MCF 10A (cell line): ENCODE measurements around the gene TUT4. TPM values are rescaled to one million over a fixed set of nuclear protein-coding genes. Genes with fewer than 3 reads are reported as not detected.

ENCODE experiments used
- BruUV-seq: library from RNA; stranded (reverse); fragments of 400-500 nt; replicated peaks from 2 replicates; lab custom pipeline; 2021; lab: Mats Ljungman, UMichigan
- CTCF ChIA-PET: fragments of 300-600 bp; sonication (Branson Sonifier 250); formaldehyde crosslinking; extraction: SDS; loops from one replicate; lab custom pipeline; 2021; ENCODE audit warnings: antibody characterized with exemption, inconsistent platforms; lab: Yijun Ruan, JAX
- POLR2A ChIA-PET: fragments of 300-600, 350-650 bp; sonication (Branson Sonifier 250); formaldehyde crosslinking; extraction: SDS; loops from one replicate; lab custom pipeline; 2020; ENCODE audit warnings: antibody characterized with exemption, inconsistent platforms; lab: Yijun Ruan, JAX
- DNase-seq: peaks from one replicate; pipeline ENCODE4 v3.0.0-alpha.2; 2018; ENCODE audit not compliant: unreplicated experiment
- H3K27ac Mint-ChIP-seq: one replicate; pipeline ENCODE4 v1.8.0; 2022; ENCODE audit warnings: mild to moderate bottlenecking, low read depth, mixed read lengths; ENCODE audit not compliant: unreplicated experiment
- H3K27me3 Mint-ChIP-seq: one replicate; pipeline ENCODE4 v1.8.0; 2022; ENCODE audit warnings: mixed read lengths; ENCODE audit not compliant: insufficient read depth, unreplicated experiment
- H3K36me3 Mint-ChIP-seq: one replicate; pipeline ENCODE4 v1.8.0; 2022; ENCODE audit warnings: mild to moderate bottlenecking, moderate library complexity, mixed read lengths; ENCODE audit not compliant: insufficient read depth, unreplicated experiment
- H3K4me1 Mint-ChIP-seq: one replicate; pipeline ENCODE4 v1.8.0; 2022; ENCODE audit warnings: mixed read lengths; ENCODE audit not compliant: insufficient read depth, unreplicated experiment
- H3K4me3 Mint-ChIP-seq: one replicate; pipeline ENCODE4 v1.8.0; 2022; ENCODE audit warnings: mild to moderate bottlenecking, moderate library complexity, mixed read lengths; ENCODE audit not compliant: unreplicated experiment
- H3K9me3 Mint-ChIP-seq: one replicate; pipeline ENCODE4 v1.8.0; 2022; ENCODE audit warnings: mixed read lengths; ENCODE audit not compliant: unreplicated experiment
- intact Hi-C: fragments of 100-400 bp; cut with micrococcal nuclease; formaldehyde crosslinking; loops from 2 replicates; pipeline ENCODE4 v1.14.1; 2022
- total RNA-seq: library from RNA; stranded (reverse); gene quantifications from 2 replicates; pipeline ENCODE4 v1.2.3, GENCODE V29; 2022
- TF ChIP-seq, protein P1 (sequence below): fragments of 200-600 bp; IDR thresholded peaks from one replicate; pipeline ENCODE4 v1.8.0; 2022; ENCODE audit warnings: antibody characterized with exemption, mild to moderate bottlenecking; ENCODE audit not compliant: unreplicated experiment

Gene TUT4
- total RNA-seq, 1 experiment from 2014 or later, result 90.7 TPM

DNA sequence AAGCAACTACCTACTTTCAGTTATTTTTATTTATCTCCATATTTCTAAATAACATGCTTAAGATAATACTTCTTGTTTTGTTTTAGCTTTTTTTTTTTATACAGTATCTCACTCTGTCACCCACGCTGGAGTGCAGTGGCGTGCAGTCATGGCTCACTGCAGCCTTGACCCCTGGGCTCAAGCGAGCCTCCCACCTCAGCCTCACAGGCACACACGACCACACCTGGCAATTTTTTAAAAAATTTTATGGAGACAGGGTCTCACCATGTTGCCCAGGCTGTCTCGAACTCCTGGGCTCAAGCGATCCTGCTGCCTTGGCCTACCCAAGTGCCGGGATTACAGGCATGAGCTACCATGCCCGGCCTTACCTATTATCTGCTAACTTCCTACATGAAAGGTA, 20.6 kb downstream of the TUT4 start:
- Mint-ChIP-seq H3K27ac (peak overlapping the region; percentile 59), H3K27me3 (no peaks in the 10 kb centered on the region), H3K4me1 (peaks cover 8% of the 10 kb centered on the region)

DNA sequence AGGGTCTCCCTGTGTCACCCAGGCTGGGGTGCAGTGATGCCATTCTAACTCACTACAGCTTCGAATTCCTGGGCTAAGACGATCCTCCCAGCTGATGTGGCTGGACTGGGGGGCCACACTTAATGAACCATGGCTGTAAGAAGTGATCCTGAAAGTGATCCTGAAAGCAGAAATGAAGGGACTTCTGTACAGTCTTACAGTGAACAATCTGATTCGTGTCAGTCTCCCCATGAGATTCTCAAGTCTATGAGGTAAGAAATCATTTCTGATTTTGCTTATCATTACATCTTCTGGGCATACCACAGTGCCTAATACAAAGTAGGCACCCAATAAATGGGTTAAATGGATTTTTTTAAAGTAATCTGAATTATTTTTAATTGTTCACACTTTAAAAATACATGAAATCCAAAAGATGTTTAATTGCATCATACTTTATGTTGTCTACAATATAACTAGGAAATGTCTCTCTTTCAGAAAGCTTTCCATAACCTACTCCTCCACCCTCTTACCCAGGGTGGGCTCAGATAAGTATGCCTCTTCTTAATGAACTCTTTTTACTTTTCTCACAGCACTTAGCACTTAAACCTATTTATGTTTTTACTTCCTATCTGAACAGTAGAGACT, 21.5 kb downstream of the TUT4 start:
- TF ChIP-seq, protein P1, sequence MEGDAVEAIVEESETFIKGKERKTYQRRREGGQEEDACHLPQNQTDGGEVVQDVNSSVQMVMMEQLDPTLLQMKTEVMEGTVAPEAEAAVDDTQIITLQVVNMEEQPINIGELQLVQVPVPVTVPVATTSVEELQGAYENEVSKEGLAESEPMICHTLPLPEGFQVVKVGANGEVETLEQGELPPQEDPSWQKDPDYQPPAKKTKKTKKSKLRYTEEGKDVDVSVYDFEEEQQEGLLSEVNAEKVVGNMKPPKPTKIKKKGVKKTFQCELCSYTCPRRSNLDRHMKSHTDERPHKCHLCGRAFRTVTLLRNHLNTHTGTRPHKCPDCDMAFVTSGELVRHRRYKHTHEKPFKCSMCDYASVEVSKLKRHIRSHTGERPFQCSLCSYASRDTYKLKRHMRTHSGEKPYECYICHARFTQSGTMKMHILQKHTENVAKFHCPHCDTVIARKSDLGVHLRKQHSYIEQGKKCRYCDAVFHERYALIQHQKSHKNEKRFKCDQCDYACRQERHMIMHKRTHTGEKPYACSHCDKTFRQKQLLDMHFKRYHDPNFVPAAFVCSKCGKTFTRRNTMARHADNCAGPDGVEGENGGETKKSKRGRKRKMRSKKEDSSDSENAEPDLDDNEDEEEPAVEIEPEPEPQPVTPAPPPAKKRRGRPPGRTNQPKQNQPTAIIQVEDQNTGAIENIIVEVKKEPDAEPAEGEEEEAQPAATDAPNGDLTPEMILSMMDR, result no peak
- H3K36me3 Mint-ChIP-seq, result peaks cover 67% of the 10 kb centered on the region
- ChIA-PET POLR2A (interaction anchor here (0.8 to 1.4 kb wide), 4 partner anchors 10 to 24 kb away, joined by 3 to 4 read pairs (median 4); no protein-coding TSS in a partner anchor), CTCF (interaction anchor here (0.5 to 1.3 kb wide), 5 partner anchors 9 to 404 kb away, joined by 3 to 5 read pairs (median 4); no protein-coding TSS in a partner anchor)
- intact Hi-C loops, result no loop called here
- H3K4me1 Mint-ChIP-seq, result peaks cover 8% of the 10 kb centered on the region
- H3K9me3 Mint-ChIP-seq, result peaks cover 9% of the 10 kb centered on the region
- no peak overlapping the region for H3K27ac Mint-ChIP-seq
- no peak for DNase-seq
- BruUV-seq, result no TSS peak
- no peak overlapping the region for H3K4me3 Mint-ChIP-seq
- H3K27me3 Mint-ChIP-seq, result no peaks in the 10 kb centered on the region

More for the DNA sequence above, 20.6 kb downstream of the TUT4 start:
- Mint-ChIP-seq H3K9me3 (peaks cover 9% of the 10 kb centered on the region), H3K4me3 (no peak overlapping the region), H3K36me3 (peaks cover 58% of the 10 kb centered on the region)
- no TSS peak for BruUV-seq
- intact Hi-C loops, result no loop called here
- ChIA-PET CTCF (interaction anchor here (0.7 to 1.3 kb wide), 2 partner anchors 10 to 109 kb away, joined by 3 to 4 read pairs; no protein-coding TSS in a partner anchor), POLR2A (interaction anchor here (0.8 to 1.4 kb wide), 2 partner anchors 10 to 17 kb away, joined by 3 read pairs; no protein-coding TSS in a partner anchor)
- no peak for DNase-seq
- TF ChIP-seq, protein P1, result no peak

DNA sequence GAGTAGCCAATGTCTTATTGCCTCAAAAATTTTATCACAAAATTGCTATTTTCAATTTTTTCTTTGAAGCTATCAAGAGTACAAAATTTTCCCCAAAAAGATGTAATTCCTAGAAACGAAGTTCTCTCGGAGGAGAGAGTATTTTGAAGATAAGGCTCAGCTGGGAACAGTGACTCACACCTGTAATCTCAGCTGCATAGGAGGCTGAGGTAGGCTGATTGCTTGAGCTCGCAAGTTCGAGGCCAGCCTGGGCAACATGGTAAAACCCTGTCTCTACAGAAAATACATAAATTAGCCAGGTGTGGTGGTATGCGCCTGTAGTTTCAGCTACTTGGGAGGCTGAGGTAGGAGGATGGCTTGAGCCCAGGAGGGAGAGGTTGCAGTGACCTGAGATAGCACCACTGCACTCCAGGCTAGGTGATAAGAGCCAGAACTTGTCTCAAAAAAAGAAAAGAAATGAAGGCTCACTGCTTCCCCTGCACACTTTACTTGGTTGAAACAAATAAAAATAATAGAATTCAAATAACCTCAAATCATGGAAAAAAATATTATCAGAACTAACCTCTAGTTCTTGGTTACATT, 22.2 kb downstream of the TUT4 start:
- no peak overlapping the region for H3K27ac Mint-ChIP-seq
- no peak overlapping the region for H3K4me3 Mint-ChIP-seq
- TF ChIP-seq, protein P1, result no peak
- no peak for DNase-seq
- no TSS peak for BruUV-seq
- intact Hi-C loops, result no loop called here
- H3K4me1 Mint-ChIP-seq, result peaks cover 8% of the 10 kb centered on the region
- H3K36me3 Mint-ChIP-seq, result peaks cover 70% of the 10 kb centered on the region
- ChIA-PET CTCF (interaction anchor here (0.5 to 0.7 kb wide), 3 partner anchors 21 to 158 kb away, joined by 3 to 9 read pairs (median 4); no protein-coding TSS in a partner anchor), POLR2A (interaction anchor here (0.8 to 1.1 kb wide), 3 partner anchors 10 to 23 kb away, joined by 3 to 4 read pairs (median 4); no protein-coding TSS in a partner anchor)
- H3K9me3 Mint-ChIP-seq, result peaks cover 9% of the 10 kb centered on the region
- no peaks in the 10 kb centered on the region for H3K27me3 Mint-ChIP-seq

DNA sequence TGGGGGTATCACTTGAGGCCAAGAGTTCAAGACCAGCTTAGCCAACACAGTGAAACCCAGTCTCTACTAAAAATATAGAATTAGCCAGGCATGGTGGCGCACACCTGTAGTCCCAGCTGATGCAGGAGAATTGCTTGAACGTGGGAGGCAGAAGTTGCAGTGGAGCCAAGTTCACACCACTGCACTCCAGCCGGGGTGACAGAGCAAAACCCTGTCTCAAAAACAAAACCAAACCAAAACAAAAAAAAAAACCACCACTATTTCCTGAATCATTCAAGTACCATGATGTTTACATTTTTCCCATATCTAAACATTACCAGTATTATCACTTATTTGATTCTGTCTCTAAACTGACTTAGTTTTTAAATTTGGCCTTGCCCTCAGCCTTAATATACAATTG, 29.5 kb downstream of the TUT4 start:
- peaks cover 86% of the 10 kb centered on the region for H3K36me3 Mint-ChIP-seq
- H3K4me3 Mint-ChIP-seq, result no peak overlapping the region
- CTCF ChIA-PET, result interaction anchor here (0.6 to 0.8 kb wide), 2 partner anchors 10 to 153 kb away, joined by 3 to 5 read pairs; no protein-coding TSS in a partner anchor
- no peak overlapping the region for H3K27ac Mint-ChIP-seq
- DNase-seq, result no peak
- POLR2A ChIA-PET, result interaction anchor here (0.7 to 1.7 kb wide), 4 partner anchors 10 to 35 kb away, joined by 3 to 6 read pairs (median 3); no protein-coding TSS in a partner anchor
- intact Hi-C loops, result no loop called here
- peaks cover 11% of the 10 kb centered on the region for H3K4me1 Mint-ChIP-seq
- TF ChIP-seq, protein P1, result no peak
- no peaks in the 10 kb centered on the region for H3K9me3 Mint-ChIP-seq
- BruUV-seq, result no TSS peak
- H3K27me3 Mint-ChIP-seq, result no peaks in the 10 kb centered on the region
